Right ventricle myocardium superior (tissue), 1 donor: ENCODE measurements around the gene NSMF. TPM values are rescaled to one million over a fixed set of nuclear protein-coding genes. Genes with fewer than 3 reads are reported as not detected.
"Not testable (repeated sequence)": the region's sequence is repeated elsewhere in the genome, so short reads cannot be mapped to it uniquely, and the experiment has no call there.

Source experiments
- ATAC-seq: fragments of 200-7000 bp; cut with Tn5 transposase; one replicate; pipeline ENCODE4 v1.9.1; 2020; ENCODE audit warnings: mild to moderate bottlenecking; ENCODE audit not compliant: poor library complexity
- DNase-seq: peaks from one replicate; pipeline ENCODE4 v3.0.0-alpha.2; 2020
- intact Hi-C: fragments of 100-400 bp; cut with DNase I; formaldehyde crosslinking; loops from one replicate; pipeline ENCODE4 v1.11.2; 2022
- total RNA-seq: library from RNA; stranded (reverse); fragmentation: NEBNext Ultra II Directional; extraction: Animal tissue kit (Norgen Biotek cat#: 25700); gene quantifications from one replicate; pipeline ENCODE4 v1.2.1, GENCODE V29; 2021
- donor health status: DM: no; HTN: yes; CAD: no; lungs with severe emphysema.

Gene NSMF
- total RNA-seq, 1 donor from 2014 or later = 10.0 TPM

- ATAC-seq, intact Hi-C loops: not testable (repeated sequence)
- peak; percentile 37 for DNase-seq
Observed at GRCh38 chr9:137410236-137410890, 48.8 kb downstream of the NSMF start.

GRCh38 chr9:137409515-137409914, 49.6 kb downstream of the NSMF start:
- intact Hi-C loops = loop anchor here (5.0 kb wide), 1 partner anchor 112 kb away; no protein-coding TSS in a partner anchor
- no peak for ATAC-seq
- no peak for DNase-seq

DNA sequence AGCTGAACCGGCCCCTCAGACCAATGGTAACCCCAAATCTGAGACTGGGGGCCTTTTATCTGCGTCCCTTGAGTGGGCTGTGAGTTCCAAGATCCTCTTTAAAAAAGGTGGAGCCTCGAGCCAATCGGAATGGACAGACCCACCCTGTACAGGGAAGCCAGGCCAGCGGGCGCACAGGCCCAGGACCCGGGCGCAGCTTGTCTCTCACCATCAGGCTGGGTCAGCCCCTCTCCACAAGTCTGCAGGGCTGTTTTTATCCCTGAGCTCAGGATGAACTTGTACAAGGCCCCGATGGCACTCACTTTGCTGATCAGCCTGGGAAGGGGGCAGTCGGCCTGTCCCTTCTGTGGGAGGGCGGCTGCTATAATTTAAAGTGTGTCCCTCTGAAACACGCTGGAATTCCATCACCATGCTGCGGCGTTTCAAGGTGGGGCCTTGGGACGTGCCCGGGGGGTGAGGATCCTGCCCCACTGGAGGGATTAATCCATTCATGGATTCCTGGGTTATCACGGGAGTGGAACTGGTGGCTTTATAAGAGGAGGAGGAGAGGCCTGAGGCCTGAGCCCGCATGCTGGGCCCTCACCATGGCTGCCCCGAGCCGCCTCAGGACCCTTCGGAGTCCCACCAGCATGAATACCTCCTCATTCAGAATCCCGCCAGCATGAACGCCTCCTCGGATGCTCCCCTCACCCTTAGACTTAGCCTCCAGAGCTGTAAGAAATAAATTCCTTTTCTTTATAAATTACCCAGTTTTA, 50.3 kb downstream of the NSMF start:
- DNase-seq (no peak), ATAC-seq (no peak)
- intact Hi-C loops = loop anchor here (5.0 kb wide), 1 partner anchor 112 kb away; no protein-coding TSS in a partner anchor

GRCh38 chr9:137407590-137408300, 51.4 kb downstream of the NSMF start:
- ATAC-seq (peak; percentile 40), DNase-seq (peak; percentile 81)
- intact Hi-C loops = loop anchor here (5.0 kb wide), 1 partner anchor 110 kb away; no protein-coding TSS in a partner anchor

DNA sequence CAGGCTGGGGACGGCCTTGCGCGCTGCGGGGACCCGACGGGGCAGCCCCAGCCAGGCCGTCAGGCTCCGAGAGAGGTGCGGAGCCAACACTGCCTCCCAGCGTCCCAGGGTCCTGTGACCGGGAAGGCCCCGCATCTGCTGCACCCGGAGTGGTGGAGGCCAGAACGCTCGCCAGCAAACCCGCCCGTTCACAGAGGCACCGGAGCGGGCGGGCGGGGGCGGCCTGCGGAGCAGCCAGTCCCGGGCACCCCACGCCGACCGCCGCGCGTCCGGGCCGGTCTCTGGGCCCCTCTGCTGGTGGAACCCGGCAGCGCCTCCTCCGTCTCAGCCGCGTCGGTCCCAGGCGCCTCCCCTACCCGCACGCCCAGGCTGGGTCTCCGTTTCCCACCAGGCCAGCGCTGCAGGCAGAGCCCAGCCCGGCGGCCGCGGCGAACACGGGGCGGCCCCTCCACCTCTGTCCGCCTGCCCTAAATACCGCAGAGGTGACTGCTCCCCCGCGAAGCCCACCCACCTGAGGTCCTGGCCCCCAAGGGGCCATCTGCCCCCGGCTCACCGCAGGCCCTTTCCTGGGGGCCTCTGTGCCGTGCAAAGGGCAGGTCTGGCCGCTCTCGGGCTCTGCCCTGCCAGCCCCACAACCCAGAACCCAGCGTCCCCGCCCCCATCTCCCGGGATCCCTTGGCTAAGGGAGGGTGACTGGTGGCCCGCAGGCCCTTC, 52.1 kb downstream of the NSMF start:
- peak; percentile 90 for ATAC-seq
- intact Hi-C loops = loop anchor here (5.0 kb wide), 1 partner anchor 110 kb away; no protein-coding TSS in a partner anchor
- DNase-seq = peak; percentile 78

DNA sequence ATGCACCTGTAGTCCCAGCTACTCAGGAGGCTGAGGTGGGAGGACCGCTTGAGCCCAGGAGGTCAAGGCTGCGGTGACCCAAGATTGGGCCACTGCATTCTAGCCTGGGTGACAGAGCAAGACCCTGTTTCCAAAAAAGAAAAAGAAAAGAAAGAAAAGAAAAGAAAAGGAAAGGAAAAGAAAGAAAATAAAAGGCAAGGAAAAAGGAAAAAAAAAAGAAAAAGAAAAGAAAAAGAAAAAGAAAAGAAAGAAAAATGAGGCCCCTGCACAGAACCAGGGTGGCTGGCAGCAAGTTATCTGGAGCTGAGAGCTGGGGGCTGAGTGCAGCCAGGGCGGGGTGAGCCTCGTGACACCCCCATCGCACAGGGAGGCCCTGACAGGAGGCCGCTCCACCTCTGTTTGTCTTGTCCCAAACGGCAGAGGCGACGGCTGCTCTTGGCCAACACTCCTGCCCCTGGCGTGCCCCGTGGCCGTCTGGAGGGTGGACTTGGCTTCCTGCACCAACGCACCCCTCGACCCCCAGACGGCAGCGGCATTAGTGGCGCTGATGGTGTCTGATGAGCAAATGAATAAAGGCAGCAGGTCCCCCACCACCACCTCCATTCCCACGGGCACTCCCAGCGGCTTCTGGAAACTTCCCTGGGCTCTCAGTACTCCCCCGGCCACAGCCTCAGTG, 52.9 kb downstream of the NSMF start:
- ATAC-seq (peak; percentile 3), DNase-seq (peak; percentile 40)
- intact Hi-C loops = loop anchor here (5.0 kb wide), 1 partner anchor 109 kb away; no protein-coding TSS in a partner anchor

- intact Hi-C loops = loop anchor here (5.0 kb wide), 1 partner anchor 108 kb away; no protein-coding TSS in a partner anchor
- DNase-seq (no peak), ATAC-seq (no peak)
Observed at GRCh38 chr9:137405677-137406081, 53.5 kb downstream of the NSMF start.

DNA sequence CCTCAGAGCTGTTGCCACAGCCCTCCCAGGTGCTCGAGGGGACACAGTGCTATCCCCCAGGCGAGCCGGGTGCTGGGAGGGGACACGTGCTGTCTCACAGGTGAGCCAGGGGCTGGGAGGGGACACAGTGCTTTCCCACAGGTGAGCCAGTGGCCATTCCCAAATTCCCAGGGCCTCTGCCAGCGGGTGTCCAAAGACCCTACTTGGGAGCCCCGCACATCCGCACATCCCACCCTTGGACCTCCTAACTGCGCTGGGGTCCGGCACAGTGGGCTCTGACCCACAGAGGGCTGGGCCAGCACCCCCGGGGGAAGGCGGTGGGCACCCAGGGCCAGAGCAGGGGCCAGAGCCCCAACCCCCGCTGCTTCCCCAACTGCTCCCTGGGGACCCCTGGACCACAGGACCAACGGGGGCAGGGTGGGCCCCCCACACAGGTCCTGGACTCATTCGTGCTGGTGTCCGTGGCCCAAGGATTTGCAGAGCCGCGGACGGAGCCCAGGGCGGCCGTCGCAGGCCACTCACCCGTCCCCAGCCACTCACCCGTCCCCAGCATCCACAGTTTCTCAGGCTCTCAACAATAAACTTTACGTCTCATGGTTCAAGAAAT, 54.1 kb downstream of the NSMF start:
- intact Hi-C loops = loop anchor here (5.0 kb wide), 1 partner anchor 108 kb away; no protein-coding TSS in a partner anchor
- no peak for DNase-seq

DNA sequence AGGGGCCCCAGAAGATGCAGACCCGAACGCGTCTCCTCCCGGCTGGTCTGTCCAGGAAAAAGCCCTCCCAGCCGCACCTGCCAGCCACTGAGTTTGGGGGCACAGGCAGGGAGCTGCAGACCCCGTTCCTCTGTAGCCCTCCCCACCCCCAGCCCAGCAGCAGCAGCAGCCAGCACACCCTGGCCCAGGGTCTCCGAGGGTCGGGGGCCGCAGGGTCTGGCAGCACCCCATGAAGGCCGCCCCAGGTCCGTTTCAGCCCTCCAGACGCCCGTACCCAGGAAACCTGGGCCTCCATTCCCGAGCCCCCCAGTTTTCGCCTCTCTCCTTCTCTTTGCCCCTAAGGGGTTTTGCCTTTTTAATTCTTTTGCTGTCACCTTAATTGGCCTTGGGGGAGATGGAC, 55.9 kb downstream of the NSMF start:
- DNase-seq (no peak), ATAC-seq (no peak)
- intact Hi-C loops = no loop called here

More for the DNA sequence above, 54.1 kb downstream of the NSMF start:
- ATAC-seq = no peak

DNA sequence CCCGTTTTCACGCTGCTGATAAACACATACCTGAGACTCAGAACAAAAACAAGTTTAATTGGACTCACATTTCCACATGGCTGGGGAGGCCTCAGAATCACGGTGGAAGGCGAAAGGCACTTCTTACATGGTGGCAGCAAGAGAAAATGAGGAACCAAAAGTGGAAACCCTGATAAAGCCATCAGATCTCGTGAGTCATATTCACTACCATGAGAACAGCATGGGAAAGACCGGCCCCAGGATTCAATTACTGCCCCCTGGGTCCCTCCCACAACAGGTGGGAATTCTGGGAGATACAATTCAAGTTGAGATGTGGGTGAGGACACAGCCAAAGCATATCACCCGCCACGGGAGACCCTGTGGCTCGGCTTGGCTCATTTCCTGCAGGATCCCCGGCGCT, 56.4 kb downstream of the NSMF start:
- intact Hi-C loops = no loop called here
- DNase-seq (no peak), ATAC-seq (no peak)

DNA sequence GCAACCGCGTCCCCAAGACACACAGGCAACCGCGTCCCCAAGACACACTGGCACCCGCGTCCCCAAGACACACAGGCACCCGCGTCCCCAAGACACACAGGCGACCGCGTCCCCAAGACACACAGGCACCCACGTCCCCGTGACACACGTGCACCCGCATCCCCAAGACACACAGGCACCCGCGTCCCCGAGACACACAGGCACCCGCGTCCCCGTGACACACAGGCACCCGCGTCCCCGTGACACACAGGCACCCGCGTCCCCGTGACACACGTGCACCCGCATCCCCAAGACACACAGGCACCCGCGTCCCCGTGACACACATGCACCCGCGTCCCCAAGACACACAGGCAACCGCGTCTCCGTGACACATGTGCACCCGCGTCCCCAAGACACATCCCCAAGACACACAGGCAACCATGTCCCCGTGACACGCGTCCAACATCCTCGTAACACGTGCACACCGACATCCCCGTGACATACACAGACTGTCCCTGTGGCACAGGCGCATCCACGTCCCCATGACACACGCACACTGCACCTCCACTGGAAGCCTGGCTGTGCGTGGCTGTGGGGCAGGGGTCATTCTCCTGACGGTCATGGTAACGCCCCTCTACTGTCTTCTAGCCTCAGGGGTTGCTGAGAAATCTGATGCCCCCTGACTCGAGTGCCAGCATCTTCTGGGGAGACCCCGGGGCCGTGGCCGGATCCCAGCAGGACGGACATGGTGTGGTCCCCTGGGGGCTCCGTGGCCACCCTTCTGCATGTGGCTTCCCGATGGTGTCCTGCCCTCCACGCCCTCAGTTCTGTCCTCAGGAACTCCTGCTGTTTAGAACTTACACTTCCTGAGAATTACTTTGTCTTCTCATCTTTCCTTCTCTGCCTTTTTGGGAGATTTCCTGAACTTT, 60.3 kb downstream of the NSMF start:
- ATAC-seq (no peak), DNase-seq (peak; percentile 23)
- intact Hi-C loops = no loop called here

DNA sequence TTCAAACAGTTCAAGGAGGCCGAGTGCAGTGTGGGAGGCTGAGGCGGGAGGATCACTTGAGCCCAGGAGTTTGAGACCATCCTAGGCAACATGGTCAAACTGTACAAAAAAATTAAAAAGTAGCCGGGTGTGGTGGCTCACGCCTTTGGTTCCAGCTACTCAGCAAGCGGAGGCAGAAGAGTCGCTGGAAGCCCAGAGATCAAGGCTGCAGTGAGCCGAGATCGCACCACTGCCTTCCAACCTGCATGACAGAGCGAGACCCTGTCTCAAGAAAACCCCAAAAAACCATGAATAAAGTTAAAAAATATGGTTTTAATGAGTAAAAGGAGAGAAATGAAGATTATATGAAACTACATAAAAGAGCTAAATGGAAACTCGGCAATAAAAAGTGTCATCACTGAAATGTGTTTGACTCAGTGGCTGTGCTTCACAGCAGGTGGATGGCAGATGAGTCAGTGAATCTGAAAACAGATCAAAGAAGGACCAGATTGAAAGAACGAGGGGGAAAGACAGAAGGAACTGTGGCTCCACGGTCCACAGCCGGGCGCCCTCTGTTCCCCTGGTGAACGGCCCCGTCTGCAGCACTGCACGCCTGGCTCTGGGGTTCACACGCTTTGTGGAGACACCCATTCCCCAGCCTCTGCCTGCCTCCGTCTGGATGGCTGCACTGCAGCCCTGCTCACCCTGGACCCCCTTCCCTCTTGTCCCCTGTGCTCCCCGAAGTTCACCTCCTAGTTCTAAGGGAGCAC, 61.3 kb downstream of the NSMF start:
- DNase-seq (peak; percentile 21), ATAC-seq (no peak)

More for the DNA sequence above, 61.3 kb downstream of the NSMF start:
- intact Hi-C loops = no loop called here
